Vagina (tissue), 2 donors: ENCODE data around the gene DFFA.
A peak's percentile ranks its signal among the peaks of the same experiment; 100 is the strongest.

Experiments used
- POLR2A ChIP-seq, 2 donors: fragments of 450-650 bp; IDR thresholded peaks; one replicate each; pipeline ENCODE4 v1.6.1; 2017; ENCODE audit warnings: antibody characterized with exemption in 2 of 2, mild to moderate bottlenecking in 2 of 2, moderate library complexity in 2 of 2
- POLR2AphosphoS5 ChIP-seq, 2 donors: sonication (generic); formaldehyde crosslinking; IDR thresholded peaks; one replicate each; pipeline ENCODE4 v1.9.0; 2017; ENCODE audit warnings: antibody characterized with exemption in 2 of 2, mild to moderate bottlenecking in 2 of 2, low read depth in 1 of 2; ENCODE audit not compliant: insufficient read depth in 1 of 2
- TF ChIP-seq, protein P1 (sequence below), 3 experiments: fragments of 450-650 bp in 2 of 3; fragments of 200-600 bp in 1 of 3; sonication (generic) in 1 of 3; IDR thresholded peaks; one replicate each; pipeline ENCODE4 v1.5.1; 2017 to 2019; ENCODE audit warnings: antibody characterized with exemption in 3 of 3, mild to moderate bottlenecking in 2 of 3, moderate library complexity in 2 of 3

DNA sequence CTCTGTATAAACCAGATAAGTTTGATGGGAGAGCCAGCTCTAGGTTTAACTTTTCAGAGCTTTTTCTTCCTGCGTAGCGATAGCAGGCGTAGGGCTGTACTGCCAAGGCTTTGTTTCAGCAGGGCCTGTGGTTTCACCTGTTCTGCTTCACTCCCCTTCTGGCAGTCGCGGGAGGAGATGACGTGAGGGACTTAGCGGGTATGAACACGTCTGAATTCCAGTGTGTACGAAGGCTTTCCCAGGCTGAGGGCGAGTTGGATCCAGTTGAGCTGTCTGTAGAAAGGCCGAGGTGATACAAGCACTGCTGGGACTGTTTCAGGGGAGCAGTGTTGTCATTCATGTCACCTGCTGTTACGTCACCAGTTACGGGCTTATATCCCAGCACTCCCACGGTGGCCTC is 23.6 kb upstream of the DFFA start:
- TF ChIP-seq, protein P1, sequence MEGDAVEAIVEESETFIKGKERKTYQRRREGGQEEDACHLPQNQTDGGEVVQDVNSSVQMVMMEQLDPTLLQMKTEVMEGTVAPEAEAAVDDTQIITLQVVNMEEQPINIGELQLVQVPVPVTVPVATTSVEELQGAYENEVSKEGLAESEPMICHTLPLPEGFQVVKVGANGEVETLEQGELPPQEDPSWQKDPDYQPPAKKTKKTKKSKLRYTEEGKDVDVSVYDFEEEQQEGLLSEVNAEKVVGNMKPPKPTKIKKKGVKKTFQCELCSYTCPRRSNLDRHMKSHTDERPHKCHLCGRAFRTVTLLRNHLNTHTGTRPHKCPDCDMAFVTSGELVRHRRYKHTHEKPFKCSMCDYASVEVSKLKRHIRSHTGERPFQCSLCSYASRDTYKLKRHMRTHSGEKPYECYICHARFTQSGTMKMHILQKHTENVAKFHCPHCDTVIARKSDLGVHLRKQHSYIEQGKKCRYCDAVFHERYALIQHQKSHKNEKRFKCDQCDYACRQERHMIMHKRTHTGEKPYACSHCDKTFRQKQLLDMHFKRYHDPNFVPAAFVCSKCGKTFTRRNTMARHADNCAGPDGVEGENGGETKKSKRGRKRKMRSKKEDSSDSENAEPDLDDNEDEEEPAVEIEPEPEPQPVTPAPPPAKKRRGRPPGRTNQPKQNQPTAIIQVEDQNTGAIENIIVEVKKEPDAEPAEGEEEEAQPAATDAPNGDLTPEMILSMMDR (IDR thresholded peaks at IDR 0.05) = no peak
- TF ChIP-seq POLR2AphosphoS5 (IDR thresholded peaks at IDR 0.05; ENCODE audit: insufficient read depth in 1 of 2, low read depth in 1 of 2) (peak in 1 of 2 donors; percentile 74), POLR2A (IDR thresholded peaks at IDR 0.05) (no peak)
